ENCODE measurements around the gene PID1. TPM values are rescaled to one million over a fixed set of nuclear protein-coding genes. Genes with fewer than 3 reads are reported as not detected.

PID1 gene
- total RNA-seq, 6 experiments from 2014 or later: 28.5 to 95.4 (median 65.3) TPM

- Histone ChIP-seq H3K27me3 (no peaks in the 10 kb centered on the region), H3K4me1 (no peaks in the 10 kb centered on the region), H3K4me3 (no peak overlapping the region), H3K36me3 (no peaks in the 10 kb centered on the region), H3K27ac (no peak overlapping the region), H3K9me3 (no peaks in the 10 kb centered on the region)
- intact Hi-C loops (cut with DNase I): no loop called here
- DNase-seq (no peak), ATAC-seq (no peak)
- 74% methylated on average over 1 of the region's 1 CpG for WGBS (ENCODE audit: insufficient coverage, low coverage, low lambda C conversion rate, missing lambda C conversion rate)
- TF ChIP-seq CTCF (IDR thresholded peaks at IDR 0.05): no peak
- no peak for TF ChIP-seq POLR2A (IDR thresholded peaks at IDR 0.05)
Measured at GRCh38 chr2:228974169-228974568, 296.9 kb downstream of the PID1 start.

Small RNAs within 50 kb of the gene (small RNA-seq; reads per million reads assigned to genes)
- gene RN7SKP283: 0 reads per million in 2 experiments

Measured in right lobe of liver (tissue), 6 donors.